NB4 (cell line): ENCODE data around the gene C14orf132.

ENCODE experiments used
- MYC ChIP-seq: IDR thresholded peaks from 2 replicates; pipeline ENCODE4 v1.6.1; 2011; ENCODE audit warnings: low read depth, low read length
- TF ChIP-seq, protein P1 (sequence below): IDR thresholded peaks from one replicate; pipeline ENCODE4 v1.5.1; 2012; ENCODE audit warnings: low read depth, low read length

DNA sequence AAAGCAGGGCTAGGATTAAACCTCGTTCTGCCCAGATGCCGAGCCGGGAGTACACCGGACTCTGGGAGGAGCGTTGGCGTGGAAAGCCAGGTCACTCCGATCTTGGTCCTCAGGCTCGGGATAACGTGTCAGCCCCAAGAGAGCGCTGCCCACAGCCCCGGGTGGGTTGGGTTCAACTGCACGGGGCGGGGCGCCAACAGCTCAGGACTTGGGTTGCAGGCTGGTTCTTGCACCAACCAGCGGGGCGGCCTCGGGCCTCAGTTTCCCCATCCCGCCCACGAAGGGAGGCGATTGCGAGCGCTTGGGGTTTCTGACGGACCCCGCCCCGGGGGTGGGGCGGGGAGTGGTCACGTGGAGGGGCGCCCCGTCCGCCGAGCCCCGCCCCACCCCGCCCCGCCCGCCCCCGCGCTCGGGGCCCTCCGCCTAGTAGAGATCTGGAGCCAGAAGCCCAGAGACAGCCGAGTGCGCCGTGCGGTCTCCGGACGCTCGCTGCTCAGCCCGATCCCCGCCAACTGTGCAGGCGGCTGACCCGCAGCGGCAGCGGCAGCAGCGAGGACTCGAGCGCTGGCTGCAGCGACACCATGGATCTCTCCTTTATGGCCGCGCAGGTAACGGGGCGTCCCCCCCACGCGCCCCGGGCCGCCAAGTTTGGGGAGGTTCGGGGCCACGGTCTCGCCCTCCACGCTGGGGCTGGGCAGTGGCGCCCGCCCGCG lies at the start of gene C14orf132:
- TF ChIP-seq, protein P1, sequence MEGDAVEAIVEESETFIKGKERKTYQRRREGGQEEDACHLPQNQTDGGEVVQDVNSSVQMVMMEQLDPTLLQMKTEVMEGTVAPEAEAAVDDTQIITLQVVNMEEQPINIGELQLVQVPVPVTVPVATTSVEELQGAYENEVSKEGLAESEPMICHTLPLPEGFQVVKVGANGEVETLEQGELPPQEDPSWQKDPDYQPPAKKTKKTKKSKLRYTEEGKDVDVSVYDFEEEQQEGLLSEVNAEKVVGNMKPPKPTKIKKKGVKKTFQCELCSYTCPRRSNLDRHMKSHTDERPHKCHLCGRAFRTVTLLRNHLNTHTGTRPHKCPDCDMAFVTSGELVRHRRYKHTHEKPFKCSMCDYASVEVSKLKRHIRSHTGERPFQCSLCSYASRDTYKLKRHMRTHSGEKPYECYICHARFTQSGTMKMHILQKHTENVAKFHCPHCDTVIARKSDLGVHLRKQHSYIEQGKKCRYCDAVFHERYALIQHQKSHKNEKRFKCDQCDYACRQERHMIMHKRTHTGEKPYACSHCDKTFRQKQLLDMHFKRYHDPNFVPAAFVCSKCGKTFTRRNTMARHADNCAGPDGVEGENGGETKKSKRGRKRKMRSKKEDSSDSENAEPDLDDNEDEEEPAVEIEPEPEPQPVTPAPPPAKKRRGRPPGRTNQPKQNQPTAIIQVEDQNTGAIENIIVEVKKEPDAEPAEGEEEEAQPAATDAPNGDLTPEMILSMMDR = no peak
- no peak for TF ChIP-seq MYC
